Rectal smooth muscle tissue (tissue), 1 donor: Measurements from ENCODE around the gene ASIC2.

Experiments
- H3K27ac ChIP-seq: one replicate; pipeline ENCODE4 v1.7.0; 2013; ENCODE audit warnings: low read depth, low read length, inconsistent platforms
- H3K27me3 ChIP-seq: one replicate; pipeline ENCODE4 v1.7.0; 2013; ENCODE audit warnings: low read length; ENCODE audit not compliant: control insufficient read depth, insufficient read depth
- H3K36me3 ChIP-seq: one replicate; pipeline ENCODE4 v1.7.0; 2013; ENCODE audit warnings: low read length; ENCODE audit not compliant: control insufficient read depth, insufficient read depth
- H3K4me1 ChIP-seq: one replicate; pipeline ENCODE4 v1.7.0; 2013; ENCODE audit warnings: low read length; ENCODE audit not compliant: control insufficient read depth, insufficient read depth
- H3K4me3 ChIP-seq: one replicate; pipeline ENCODE4 v1.7.0; 2013; ENCODE audit warnings: low read length
- H3K9ac ChIP-seq: one replicate; pipeline ENCODE4 v1.7.0; 2013; ENCODE audit warnings: low read length

The ASIC2 gene

GRCh38 chr17:33303254-33303653, 10.2 kb upstream of the ASIC2 start:
- Histone ChIP-seq H3K9ac (no peak overlapping the region), H3K4me3 (no peak overlapping the region), H3K4me1 (no peaks in the 10 kb centered on the region), H3K27ac (no peak overlapping the region), H3K27me3 (no peaks in the 10 kb centered on the region), H3K36me3 (no peaks in the 10 kb centered on the region)

DNA sequence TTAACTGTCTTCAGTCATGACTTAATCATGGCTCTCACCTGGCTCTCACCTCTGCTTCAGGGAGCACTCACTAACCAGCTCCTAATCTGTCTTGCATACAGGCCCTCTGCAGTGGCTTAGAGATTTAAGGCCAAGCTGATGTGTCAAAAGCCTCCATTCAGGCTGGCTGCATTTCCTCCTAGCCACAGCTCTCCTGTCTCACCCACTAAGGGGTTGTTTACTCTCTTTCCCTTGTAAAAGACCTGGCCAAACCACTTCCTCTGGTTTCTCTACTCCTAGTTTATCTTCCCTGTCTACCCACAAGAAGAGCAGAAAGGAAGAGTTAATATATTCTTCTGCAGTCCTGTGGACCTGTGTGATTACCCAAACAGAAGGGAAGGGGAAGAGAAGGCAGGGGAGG, 9.3 kb upstream of the ASIC2 start:
- Histone ChIP-seq H3K27ac (no peak overlapping the region), H3K9ac (no peak overlapping the region), H3K36me3 (no peaks in the 10 kb centered on the region), H3K27me3 (no peaks in the 10 kb centered on the region), H3K4me3 (no peak overlapping the region), H3K4me1 (no peaks in the 10 kb centered on the region)

DNA sequence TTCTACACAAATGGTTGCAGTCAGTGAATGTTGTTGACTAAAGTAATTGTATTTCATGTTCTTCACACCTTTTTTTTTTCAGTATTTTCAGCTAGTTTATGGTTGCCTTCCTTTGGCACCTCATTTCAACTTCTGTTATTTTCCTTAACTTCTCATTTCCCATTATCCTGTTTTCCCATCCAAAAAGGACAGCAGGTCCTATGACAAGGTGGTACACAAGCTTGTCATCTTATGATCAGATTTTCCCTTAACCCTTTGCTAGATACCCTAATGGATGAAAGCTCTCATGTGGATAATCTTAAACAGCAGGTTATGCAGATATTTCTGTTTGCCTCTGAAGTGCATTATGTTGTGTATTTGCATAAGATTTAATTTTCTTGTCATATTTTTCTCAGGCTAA, 7.1 kb upstream of the ASIC2 start:
- H3K36me3 ChIP-seq = no peaks in the 10 kb centered on the region
- no peaks in the 10 kb centered on the region for H3K27me3 ChIP-seq
- no peaks in the 10 kb centered on the region for H3K4me1 ChIP-seq
- no peak overlapping the region for H3K27ac ChIP-seq
- H3K9ac ChIP-seq = no peak overlapping the region
- no peak overlapping the region for H3K4me3 ChIP-seq

- Histone ChIP-seq H3K9ac (no peak overlapping the region), H3K4me1 (no peaks in the 10 kb centered on the region), H3K27ac (no peak overlapping the region), H3K4me3 (no peak overlapping the region), H3K27me3 (peaks cover 3% of the 10 kb centered on the region), H3K36me3 (no peaks in the 10 kb centered on the region)
Measured at GRCh38 chr17:33299115-33299514, 6.0 kb upstream of the ASIC2 start.

DNA sequence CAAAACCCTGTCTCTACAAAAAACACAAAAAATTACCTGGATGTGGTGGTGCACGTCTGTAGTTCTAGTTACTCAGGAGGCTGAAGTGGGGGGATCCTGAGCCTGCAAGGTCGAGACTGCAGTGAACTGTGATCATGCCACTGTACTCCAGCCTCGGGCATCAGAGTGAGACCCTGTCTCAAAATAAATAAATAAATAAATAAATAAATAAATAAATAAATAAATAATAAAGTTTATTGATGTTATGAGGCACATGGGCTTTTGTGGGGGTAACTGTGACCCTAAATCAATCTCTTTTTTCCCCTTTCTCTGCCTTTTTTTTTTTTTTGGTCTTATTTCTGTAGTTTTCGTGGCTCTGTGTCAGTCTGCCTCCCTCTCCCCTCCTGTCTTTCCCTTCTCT, 4.5 kb upstream of the ASIC2 start:
- Histone ChIP-seq H3K27me3 (peaks cover 9% of the 10 kb centered on the region), H3K4me1 (no peaks in the 10 kb centered on the region), H3K27ac (no peak overlapping the region), H3K36me3 (no peaks in the 10 kb centered on the region), H3K9ac (no peak overlapping the region), H3K4me3 (no peak overlapping the region)

DNA sequence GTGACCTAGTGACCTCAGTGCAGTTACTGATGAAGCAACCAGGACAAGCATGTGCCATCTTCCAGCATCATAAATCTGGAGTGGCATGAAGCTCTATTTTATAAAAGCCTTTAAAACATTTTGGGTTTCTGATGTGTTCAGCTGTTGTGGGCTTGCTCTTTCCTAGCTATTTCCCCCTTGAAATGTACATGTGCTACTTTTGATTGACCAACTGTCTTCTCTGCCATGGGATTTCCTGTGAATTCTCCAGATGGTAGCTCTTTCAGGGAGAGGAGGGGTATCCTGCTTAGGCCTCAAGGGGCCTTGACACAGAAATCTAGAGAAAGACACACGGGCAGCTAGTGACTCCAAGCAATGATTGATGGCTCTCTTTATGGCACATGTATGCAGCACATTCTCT, 1.9 kb upstream of the ASIC2 start:
- Histone ChIP-seq H3K27ac (no peak overlapping the region), H3K9ac (no peak overlapping the region), H3K27me3 (peaks cover 10% of the 10 kb centered on the region), H3K4me3 (no peak overlapping the region), H3K4me1 (no peaks in the 10 kb centered on the region), H3K36me3 (no peaks in the 10 kb centered on the region)

DNA sequence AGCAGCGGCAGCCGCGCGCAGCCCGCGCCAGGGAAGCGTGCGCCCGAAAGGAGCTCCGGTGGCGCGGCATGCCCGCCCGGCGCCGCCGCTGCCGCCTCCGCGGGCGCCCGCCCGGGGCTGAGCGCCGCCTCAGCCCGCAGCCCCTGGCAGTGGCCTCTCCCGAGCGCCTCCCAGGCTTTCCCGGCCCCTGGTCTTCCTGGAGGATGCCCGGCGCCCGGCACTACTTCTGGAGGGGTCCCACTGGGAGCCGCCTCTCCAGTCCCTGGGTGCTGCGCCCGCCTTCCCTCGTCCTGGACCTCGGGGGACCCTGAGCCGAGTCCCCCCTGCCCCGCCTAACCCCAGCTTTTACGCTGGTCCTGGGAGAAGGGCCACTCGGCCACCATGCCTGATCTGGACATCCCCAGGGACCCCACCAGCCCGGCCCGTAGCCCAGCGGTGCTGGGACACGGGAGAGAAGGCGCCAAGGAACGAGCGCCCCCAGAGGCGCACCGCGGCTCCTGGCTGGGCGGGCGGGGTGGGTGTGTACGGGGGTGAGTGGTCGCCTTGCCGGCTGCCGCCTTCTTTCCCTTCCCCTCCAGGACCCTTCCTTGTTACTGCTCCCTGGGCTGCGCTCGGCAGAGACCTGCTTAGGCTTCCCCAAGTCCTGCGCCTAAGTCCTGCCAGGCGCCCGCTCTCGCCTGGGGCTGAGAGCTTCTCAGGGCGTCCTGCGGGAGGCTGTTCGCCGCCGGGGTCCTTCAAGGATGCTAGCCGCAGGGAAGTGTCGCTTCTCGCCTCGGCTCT, 704 bp downstream of the ASIC2 start:
- Histone ChIP-seq H3K27me3 (peaks cover 10% of the 10 kb centered on the region), H3K27ac (no peak overlapping the region), H3K9ac (no peak overlapping the region), H3K36me3 (no peaks in the 10 kb centered on the region), H3K4me3 (peak overlapping the region; percentile 30), H3K4me1 (no peaks in the 10 kb centered on the region)

DNA sequence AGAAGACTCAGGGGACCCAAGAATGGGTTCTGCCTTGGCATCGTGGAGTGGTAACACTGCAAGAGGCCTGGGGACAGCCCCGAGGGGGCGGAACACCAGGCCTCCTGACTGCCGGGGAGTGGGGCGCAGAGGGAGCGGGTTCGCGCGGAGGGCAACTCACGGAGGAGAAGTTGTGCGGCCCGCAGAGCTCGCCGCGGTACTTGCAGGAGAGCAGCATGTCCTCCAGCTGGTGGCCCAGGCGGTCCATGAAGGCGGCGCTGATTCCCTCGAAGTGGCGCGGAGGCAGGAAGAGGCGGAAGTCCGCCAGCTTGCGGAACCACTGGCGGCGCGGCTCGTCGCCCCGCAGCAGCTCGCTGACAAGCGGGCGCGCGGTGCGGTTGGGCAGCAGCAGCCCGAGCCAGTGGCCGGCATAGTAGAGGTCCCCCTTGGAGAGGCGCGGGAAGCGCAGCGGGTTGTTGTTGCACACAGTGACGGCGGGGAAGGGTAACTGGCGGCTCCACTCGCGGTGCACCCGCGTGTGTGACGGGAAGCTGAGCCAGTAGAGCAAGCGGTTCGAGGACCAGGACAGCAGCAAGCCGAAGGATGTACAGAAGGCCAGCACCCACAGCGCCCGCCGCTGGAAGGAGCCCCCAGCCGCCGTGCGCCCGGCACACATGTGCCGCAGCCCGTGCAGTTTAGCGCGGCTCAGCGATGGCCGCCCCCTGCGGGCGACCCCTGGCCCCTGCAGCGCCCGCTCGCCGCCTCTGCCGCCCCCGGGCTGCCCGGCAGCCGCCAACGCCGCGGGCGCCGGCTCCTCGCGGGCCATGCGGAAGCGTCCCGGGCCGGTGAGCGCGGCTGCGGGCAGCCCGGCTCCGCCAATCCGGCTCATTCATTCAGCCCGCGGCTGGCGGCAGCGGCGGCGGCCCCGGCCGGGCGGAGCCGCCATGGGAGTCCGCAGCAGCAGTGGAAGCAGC, 1.6 kb downstream of the ASIC2 start:
- Histone ChIP-seq H3K36me3 (no peaks in the 10 kb centered on the region), H3K27me3 (peaks cover 10% of the 10 kb centered on the region), H3K4me1 (no peaks in the 10 kb centered on the region), H3K9ac (no peak overlapping the region), H3K27ac (no peak overlapping the region), H3K4me3 (peak overlapping the region; percentile 51)

DNA sequence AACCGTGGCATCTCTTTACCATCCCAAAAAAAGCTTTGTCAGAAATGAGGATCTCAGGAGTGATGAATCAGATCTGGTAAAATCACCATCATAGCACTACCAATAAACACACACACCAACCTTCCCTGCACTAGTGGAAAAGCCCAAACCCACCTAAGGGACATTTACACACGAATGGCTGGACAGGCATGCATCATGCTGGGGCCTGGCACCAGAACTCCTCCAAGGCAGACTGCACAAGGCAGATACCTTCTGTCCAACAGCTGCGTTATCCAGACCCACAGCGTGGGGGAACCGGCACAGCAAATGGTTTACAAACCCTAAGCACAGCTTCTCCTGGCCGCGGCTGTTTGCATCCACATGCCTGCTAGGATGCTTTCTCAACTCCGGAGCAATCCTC, 2.8 kb downstream of the ASIC2 start:
- Histone ChIP-seq H3K4me1 (no peaks in the 10 kb centered on the region), H3K27ac (no peak overlapping the region), H3K36me3 (no peaks in the 10 kb centered on the region), H3K4me3 (no peak overlapping the region), H3K27me3 (peaks cover 10% of the 10 kb centered on the region), H3K9ac (no peak overlapping the region)

DNA sequence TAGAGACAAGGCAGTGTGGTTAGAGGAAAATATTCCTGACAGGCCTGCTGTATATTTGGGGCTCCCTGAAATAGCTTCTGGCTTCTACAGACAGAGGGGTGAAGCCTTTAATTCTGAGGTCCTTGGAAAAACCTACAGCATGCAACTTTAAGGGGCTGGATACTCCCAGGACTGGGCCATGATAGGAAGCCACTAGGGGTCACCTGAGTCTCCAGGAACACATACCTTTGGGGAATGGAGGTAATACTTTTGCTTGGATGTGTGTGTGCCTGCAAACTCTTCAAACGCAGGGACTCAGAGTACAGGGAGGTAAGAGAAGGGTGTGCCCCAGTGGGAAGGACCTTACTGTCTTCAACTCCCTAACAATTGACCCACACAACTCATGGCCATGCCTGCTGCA, 4.1 kb downstream of the ASIC2 start:
- no peaks in the 10 kb centered on the region for H3K36me3 ChIP-seq
- H3K9ac ChIP-seq = no peak overlapping the region
- no peak overlapping the region for H3K4me3 ChIP-seq
- no peaks in the 10 kb centered on the region for H3K4me1 ChIP-seq
- no peak overlapping the region for H3K27ac ChIP-seq
- peaks cover 6% of the 10 kb centered on the region for H3K27me3 ChIP-seq

GRCh38 chr17:33287096-33287725, 5.9 kb downstream of the ASIC2 start:
- H3K4me3 ChIP-seq = no peak overlapping the region
- H3K9ac ChIP-seq = no peak overlapping the region
- H3K27ac ChIP-seq = no peak overlapping the region
- no peaks in the 10 kb centered on the region for H3K36me3 ChIP-seq
- peaks cover 2% of the 10 kb centered on the region for H3K27me3 ChIP-seq
- no peaks in the 10 kb centered on the region for H3K4me1 ChIP-seq

DNA sequence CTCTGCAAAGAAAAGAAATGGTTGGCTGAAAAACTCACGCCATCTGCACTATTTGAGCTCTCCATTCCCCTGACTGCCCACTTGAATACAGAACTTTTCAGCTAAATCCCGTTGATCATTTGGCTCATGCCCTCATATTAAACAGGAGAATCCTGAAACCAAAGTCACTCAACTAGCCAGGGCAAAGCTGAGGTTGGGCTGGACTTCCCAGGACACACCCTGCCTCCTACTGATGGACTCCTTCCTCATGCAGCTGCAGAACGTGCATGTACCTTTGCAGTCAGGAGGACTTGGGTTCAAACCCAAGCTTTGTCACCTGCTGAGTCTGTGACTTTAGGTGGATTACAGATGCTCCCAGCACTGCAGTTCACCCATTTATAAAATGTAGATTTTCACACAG, 7.7 kb downstream of the ASIC2 start:
- Histone ChIP-seq H3K4me1 (no peaks in the 10 kb centered on the region), H3K9ac (no peak overlapping the region), H3K27me3 (no peaks in the 10 kb centered on the region), H3K4me3 (no peak overlapping the region), H3K36me3 (no peaks in the 10 kb centered on the region), H3K27ac (no peak overlapping the region)
